Fibroblast of skin of scalp (primary cell): Measurements from ENCODE around the gene HEG1.

Source experiments
- DNase-seq: peaks from one replicate; pipeline ENCODE4 v3.0.0-alpha.2; 2013

Gene HEG1

DNA sequence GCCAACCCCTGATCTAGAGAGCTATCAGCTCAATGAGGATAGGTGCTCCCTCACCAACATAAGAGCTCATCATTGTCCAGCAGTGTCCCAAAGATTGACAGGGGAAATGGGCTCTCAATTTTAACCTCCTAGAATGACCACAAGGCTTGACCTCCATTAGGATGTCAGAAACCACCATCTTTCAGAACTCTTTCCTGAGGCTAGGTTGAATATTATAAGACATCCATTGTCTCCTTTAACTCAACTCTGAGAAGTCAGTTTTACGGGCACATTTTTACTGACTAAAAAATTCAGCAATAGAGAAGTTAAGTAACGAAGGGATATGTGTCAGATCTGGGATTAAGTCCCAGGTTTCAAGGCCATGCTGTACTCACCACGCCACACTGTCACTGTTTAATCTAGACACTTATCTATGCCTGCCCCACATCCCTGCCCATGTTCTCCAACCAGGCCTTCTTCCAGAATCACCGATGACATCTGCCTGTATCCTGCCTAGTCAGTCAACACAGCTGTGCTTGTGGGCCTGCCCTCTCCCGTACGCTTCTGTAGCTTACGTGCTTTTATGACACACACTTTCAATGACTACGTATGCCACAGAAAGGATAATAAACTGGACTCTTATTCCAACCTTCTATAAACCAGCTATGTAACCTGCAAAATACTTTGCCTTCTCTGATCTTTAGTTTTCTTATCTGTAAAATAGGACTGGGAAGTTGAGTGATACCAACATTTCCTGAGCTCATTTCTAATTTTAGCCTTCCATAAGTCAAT lies 104.1 kb downstream of the HEG1 start:
- no peak for DNase-seq

DNA sequence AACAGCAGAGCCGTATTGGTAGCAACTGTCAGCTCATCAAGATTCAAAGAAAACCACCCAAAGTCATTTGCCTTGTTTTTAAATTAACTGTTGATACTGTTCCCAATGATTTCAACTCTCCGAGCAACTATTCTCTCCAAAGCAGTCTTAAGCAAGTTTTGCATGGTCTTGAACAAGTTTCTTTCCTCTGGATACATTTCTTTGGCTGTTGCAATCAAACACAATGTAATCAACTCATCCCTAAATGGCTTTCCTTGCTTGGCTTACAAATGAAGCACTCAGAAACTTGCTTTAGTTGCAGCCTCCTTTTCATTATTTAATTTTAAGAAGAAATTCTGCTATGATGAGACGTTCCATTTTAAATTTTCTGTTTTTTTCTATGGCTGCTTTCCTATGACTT lies 105.8 kb downstream of the HEG1 start:
- no peak for DNase-seq

DNA sequence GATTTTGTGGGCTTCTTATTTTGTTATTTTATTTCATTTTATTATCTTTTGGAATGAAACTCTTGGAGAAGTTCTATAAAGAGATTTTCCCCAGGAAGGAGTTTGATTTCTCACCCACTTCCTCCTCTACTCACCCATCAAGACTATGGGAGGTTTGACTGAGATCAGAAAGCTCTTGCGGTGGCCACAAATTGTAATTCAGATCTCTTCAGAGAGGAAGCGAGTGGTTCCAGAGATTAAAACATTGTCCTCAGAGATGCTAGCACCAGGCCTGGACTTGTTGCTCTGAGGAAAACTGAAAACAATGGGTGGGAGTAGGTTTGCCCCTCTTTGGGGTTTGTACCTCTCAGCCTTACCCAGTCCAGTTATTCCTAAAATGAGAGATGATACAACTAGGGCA lies 113.2 kb downstream of the HEG1 start:
- DNase-seq: no peak

DNA sequence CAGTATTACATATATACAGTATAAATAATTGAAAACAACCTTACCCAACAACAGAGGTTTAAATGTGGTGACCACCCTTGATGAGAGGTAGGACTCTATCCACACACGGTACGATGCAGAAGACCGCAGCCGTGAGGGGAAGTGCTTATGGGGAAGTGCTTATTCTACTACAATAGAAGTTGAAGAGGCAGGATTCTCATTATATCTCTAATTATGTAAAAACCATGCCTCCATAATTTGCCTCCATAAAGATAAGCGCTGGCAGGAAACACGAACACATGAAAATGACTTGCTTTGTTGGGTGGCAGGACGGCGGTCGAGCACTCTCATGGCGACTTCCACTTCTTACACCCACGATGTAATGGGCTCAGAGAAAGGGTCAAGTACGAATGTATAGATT lies 114.0 kb downstream of the HEG1 start:
- no peak for DNase-seq

- no peak for DNase-seq
Observed at GRCh38 chr3:124939661-124940060, 116.1 kb downstream of the HEG1 start.

GRCh38 chr3:124938896-124939295 lies 116.9 kb downstream of the HEG1 start:
- DNase-seq: no peak

- DNase-seq: no peak
Observed at GRCh38 chr3:124937049-124937448, 118.7 kb downstream of the HEG1 start.

DNA sequence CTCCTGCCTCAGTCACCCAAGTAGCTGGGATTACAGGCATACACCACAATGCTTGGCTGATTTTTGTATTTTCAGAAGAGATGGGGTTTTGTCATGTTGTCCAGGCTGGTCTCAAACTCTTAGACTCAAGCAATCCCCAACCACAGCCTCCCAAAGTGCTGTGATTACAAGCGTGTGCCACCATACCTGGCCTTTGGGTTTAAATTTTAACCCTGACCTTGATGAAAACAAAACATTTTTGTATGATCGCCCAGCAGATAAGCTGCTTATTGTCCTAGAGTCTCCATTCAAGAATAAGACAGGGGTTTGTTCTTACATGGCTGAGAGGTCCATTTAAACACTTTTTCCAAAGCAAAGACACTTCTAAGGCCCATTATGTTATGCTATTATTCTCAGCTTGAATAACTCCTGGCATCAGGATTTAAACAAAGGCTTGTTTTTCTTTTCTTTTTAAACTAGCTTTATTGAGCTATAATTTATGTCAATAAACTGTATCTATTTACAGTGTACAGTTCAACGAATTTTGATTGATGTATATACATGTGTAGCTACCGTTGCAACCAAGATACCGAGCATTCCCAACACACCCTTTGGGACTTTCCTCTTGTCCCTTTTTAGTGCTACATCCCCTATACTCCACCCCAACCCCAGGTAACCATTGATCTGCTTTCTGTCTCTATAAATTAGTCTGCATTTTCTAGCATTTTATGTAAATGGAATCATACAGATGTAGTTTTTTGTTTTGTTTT lies 119.8 kb downstream of the HEG1 start:
- no peak for DNase-seq

- no peak for DNase-seq
Observed at GRCh38 chr3:124935264-124935663, 120.5 kb downstream of the HEG1 start.

DNA sequence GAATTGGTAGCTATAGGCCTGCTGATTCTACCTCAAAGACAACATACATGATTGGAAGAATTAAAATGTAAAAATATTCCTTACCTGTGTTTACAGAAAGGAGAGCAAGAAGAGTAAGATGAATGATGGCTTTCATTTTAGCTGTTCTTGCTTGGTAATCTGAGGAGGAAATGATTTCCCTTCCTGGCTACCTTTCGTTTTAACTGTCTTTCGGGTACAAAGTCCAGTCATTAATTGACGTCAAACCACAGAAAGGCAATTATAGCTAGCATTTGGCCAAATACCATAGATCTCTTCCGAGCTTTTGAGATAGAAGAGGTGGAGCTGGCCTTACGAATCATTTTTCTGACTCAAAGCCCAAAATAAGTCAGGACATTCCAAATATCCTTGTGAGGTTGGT lies 121.2 kb downstream of the HEG1 start, which contains the start of gene MUC13:
Gene MUC13 (minus strand): TSS at position 175 of the 400 bp plus-strand sequence. CDS start 39 bp downstream, at position 136.
- no peak for DNase-seq

- DNase-seq: peak; percentile 66
Observed at GRCh38 chr3:124928333-124929202, 127.2 kb downstream of the HEG1 start.

DNA sequence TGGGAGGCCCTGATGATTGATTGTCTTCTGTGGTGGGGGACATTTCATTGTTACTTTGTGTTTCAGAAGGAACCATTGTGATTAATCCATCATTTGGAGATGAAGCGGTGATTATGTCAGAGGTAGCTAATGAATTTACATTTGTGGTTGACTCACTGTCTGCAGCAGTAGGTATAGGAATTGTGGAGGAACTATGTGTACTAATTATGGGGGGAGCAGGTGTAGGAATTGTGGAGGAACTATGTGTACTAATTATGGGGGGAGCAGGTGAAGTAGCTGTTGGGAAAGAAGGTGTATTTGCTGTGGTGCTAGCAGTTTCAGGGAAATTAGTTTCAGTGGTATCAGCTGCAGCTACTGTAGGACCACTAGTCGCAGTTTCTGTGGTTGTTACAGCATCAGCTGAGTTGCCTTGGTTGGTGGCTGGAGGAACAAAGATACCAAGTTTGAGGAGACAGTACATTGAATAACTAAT lies 128.2 kb downstream of the HEG1 start:
- no peak for DNase-seq

- no peak for DNase-seq
Observed at GRCh38 chr3:124926426-124927101, 129.2 kb downstream of the HEG1 start.

- DNase-seq: no peak
Observed at GRCh38 chr3:124924741-124925140, 131.1 kb downstream of the HEG1 start.

DNA sequence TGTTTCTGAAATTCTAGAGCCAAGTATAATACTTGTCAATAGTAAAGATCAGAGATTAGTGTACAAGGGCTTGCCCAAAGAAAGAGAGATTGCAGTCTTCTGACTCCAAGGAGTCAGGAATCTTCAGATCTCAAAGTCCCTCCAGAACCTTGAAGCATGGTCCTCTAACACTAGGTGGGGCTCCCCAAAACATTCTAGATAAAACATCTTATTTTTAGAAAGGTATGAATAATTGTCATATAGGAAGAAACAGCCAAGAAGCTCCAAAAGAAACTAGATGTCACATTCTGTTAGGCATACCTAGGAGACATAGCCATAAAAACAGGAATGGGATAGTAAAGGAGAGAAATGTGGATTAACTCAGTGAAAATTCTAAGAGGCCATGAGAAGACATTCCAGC lies 132.0 kb downstream of the HEG1 start:
- no peak for DNase-seq

DNA sequence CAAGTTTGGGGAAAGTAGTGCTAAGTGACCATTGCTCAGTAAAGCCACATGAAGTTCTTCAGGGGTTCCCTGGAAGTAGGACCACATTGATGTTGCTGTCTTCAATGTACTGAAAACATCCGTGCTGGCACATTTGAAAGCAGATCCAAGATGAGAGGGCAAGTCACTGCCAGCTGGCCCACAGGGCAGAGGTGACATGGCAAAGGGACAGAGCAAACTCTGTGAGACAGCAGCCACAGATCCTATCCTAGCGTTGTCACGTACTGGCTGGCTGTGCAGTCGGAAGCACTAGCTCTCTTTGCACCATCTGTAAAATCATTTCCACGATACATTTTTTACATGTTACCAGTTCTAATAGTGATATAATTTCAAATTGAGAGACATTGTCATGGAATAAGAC lies 135.1 kb downstream of the HEG1 start:
- no peak for DNase-seq

- DNase-seq: peak; percentile 60
Observed at GRCh38 chr3:124919756-124920155, 136.0 kb downstream of the HEG1 start.

GRCh38 chr3:124918524-124918923 lies 137.3 kb downstream of the HEG1 start:
- no peak for DNase-seq

GRCh38 chr3:124916837-124917409 lies 138.9 kb downstream of the HEG1 start:
- no peak for DNase-seq
